K562 (cell line): ENCODE results near the gene PHPT1. TPM values are rescaled to one million over a fixed set of nuclear protein-coding genes. Genes with fewer than 3 reads are reported as not detected.
A peak's percentile ranks its signal among the peaks of the same experiment; 100 is the strongest.

ENCODE experiments used
- ATAC-seq: fragments of 200-7000 bp; cut with Tn5 transposase; 3 replicates; pipeline ENCODE4 v1.9.1; 2020; ENCODE audit warnings: moderate library complexity
- BruUV-seq: library from RNA; stranded (reverse); fragments of 400-500 nt; replicated peaks from 2 replicates; lab custom pipeline; 2021; lab: Mats Ljungman, UMichigan
- CTCF ChIA-PET: fragments of 300-600 bp; formaldehyde crosslinking; extraction: SDS; loops from one replicate; lab custom pipeline; 2021; ENCODE audit warnings: low intra/inter-chr PET ratio; lab: Yijun Ruan, JAX
- POLR2A ChIA-PET: fragments of 300-600, 350-650 bp; sonication (Branson Sonifier 250); formaldehyde crosslinking; extraction: SDS; loops from one replicate; lab custom pipeline; 2021; ENCODE audit warnings: antibody characterized with exemption, inconsistent platforms; lab: Yijun Ruan, JAX
- DNase-seq, 4 experiments: peaks; one replicate each; pipeline versions ENCODE4 v3.0.0 to v3.0.0-alpha.2; 2011 to 2018; ENCODE audit warnings: low spot score in 3 of 4, mixed read lengths in 3 of 4; ENCODE audit errors: extremely low read depth in 1 of 4
- FAIRE-seq: peaks from 2 replicates; lab custom pipeline; 2011; peaks lifted over from hg19 to GRCh38; lab: Jason Lieb, UNC
- H2AFZ ChIP-seq: 2 replicates; pipeline ENCODE4 v1.6.0; 2011; ENCODE audit warnings: low read depth, low read length, control low read depth, inconsistent platforms
- H3K27ac ChIP-seq: fragments of 200-600 bp; 3 replicates; pipeline ENCODE4 v1.8.0; 2011; ENCODE audit warnings: low read depth, mild to moderate bottlenecking, control low read depth, inconsistent platforms, low read length, moderate library complexity, mixed read lengths; ENCODE audit errors: extremely low read depth
- H3K27me3 ChIP-seq, 2 experiments: fragments of 300-600 bp in 1 of 2; 2 replicates in 1 of 2; 3 replicates in 1 of 2; pipeline versions ENCODE4 v1.6.0 to v1.8.0; 2011; ENCODE audit warnings: inconsistent platforms in 2 of 2, low read length in 2 of 2, mild to moderate bottlenecking in 1 of 2, mixed read lengths in 1 of 2, moderate library complexity in 1 of 2; ENCODE audit not compliant: control insufficient read depth in 2 of 2, insufficient read depth in 2 of 2
- H3K36me3 ChIP-seq: fragments of 300-600 bp; 3 replicates; pipeline ENCODE4 v1.8.0; 2011; ENCODE audit warnings: mild to moderate bottlenecking, low read length, inconsistent platforms; ENCODE audit not compliant: control insufficient read depth, insufficient read depth
- H3K4me1 ChIP-seq, 2 experiments: fragments of 200-600 bp in 1 of 2; replicated peaks in 1 of 2; 2 replicates in 1 of 2; 3 replicates in 1 of 2; pipeline versions ENCODE4 v1.5.1 to v1.8.0; 2011; ENCODE audit warnings: inconsistent platforms in 2 of 2, low read length in 2 of 2, mild to moderate bottlenecking in 1 of 2, mixed read lengths in 1 of 2, moderate library complexity in 1 of 2; ENCODE audit not compliant: control insufficient read depth in 2 of 2, insufficient read depth in 2 of 2
- H3K4me2 ChIP-seq: 2 replicates; pipeline ENCODE4 v1.6.1; 2011; ENCODE audit warnings: low read length, control low read depth, inconsistent platforms, mixed read lengths; ENCODE audit not compliant: insufficient read depth
- H3K4me3 ChIP-seq: fragments of 200-600 bp; sonication (generic), shearing (Covaris generic); 2 replicates; pipeline ENCODE4 v1.5.1; 2016; ENCODE audit warnings: control low read depth, inconsistent platforms
- H3K79me2 ChIP-seq: fragments of 200-600 bp; 3 replicates; pipeline ENCODE4 v1.8.0; 2011; ENCODE audit warnings: low read length, inconsistent platforms; ENCODE audit not compliant: control insufficient read depth, insufficient read depth
- H3K9ac ChIP-seq, 2 experiments: 2 replicates each; pipeline versions ENCODE4 v1.6.0 to v1.6.1; 2011; ENCODE audit warnings: low read depth in 2 of 2, low read length in 2 of 2, control low read depth in 1 of 2, inconsistent platforms in 1 of 2, mild to moderate bottlenecking in 1 of 2, mixed read lengths in 1 of 2; ENCODE audit not compliant: insufficient read depth in 1 of 2
- H3K9me1 ChIP-seq: one replicate; pipeline ENCODE4 v1.6.0; 2011; ENCODE audit warnings: inconsistent platforms, mild to moderate bottlenecking, low read length, moderate library complexity; ENCODE audit not compliant: control insufficient read depth, insufficient read depth
- H3K9me3 ChIP-seq: replicated peaks from 2 replicates; pipeline ENCODE4 v1.5.1; 2011; ENCODE audit warnings: low read depth, low read length, inconsistent platforms; ENCODE audit not compliant: control insufficient read depth, insufficient read depth
- H4K20me1 ChIP-seq: replicated peaks from 2 replicates; pipeline ENCODE4 v1.6.1; 2011; ENCODE audit warnings: low read length, inconsistent platforms, mixed read lengths; ENCODE audit not compliant: control insufficient read depth, insufficient read depth
- NFYB ChIP-seq: IDR thresholded peaks from 2 replicates; pipeline ENCODE4 v1.6.1; 2011; ENCODE audit warnings: mild to moderate bottlenecking, moderate library complexity; ENCODE audit not compliant: insufficient read length; ENCODE audit errors: extremely low read depth
- PREB ChIP-seq: sonication (generic); formaldehyde crosslinking; IDR thresholded peaks from 2 replicates; pipeline ENCODE4 v1.8.1; 2023; ENCODE audit warnings: mild to moderate bottlenecking, missing genetic modification reagents
- WGBS: fragments of 100-300 bp; shearing (Covaris generic); methylation state at CpG from one replicate; pipeline ENCODE4 v1.1.6; 2016; ENCODE audit warnings: low coverage, mixed read lengths; ENCODE audit not compliant: insufficient coverage; ENCODE audit errors: missing lambda C conversion rate; 5-methylcytosine and 5-hydroxymethylcytosine counted together
- in situ Hi-C: fragments of 300-500 bp; cut with MboI; formaldehyde crosslinking; loops from 4 replicates; pipeline ENCODE4 v1.15.0; 2018; ENCODE audit warnings: inconsistent platforms, mixed read lengths
- intact Hi-C: fragments of 100-400 bp; cut with micrococcal nuclease; formaldehyde crosslinking; loops from 2 replicates; pipeline ENCODE4 v1.14.2; 2022
- polyA plus RNA-seq, 8 experiments: library from polyadenylated mRNA; depleted of rRNA in 4 of 8; stranded (reverse) in 5 of 8; unstranded in 3 of 8; fragments of >200 nt; fragmentation: Nextera tagmentation in 2 of 8; fragmentation: Illumina TruSeq in 1 of 8; extraction: Ambion mirVana in 2 of 8; extraction: Trizol in 1 of 8; gene quantifications; 2 replicates each; pipeline versions ENCODE4 v1.2.1 to v1.2.3, GENCODE V29; 2011 to 2014; ENCODE audit warnings: inconsistent platforms in 1 of 8, missing spikeins in 1 of 8
- total RNA-seq, 7 experiments: library from RNA; depleted of rRNA in 6 of 7; stranded (reverse); fragments of >200 nt in 6 of 7; fragmentation: Illumina TruSeq in 2 of 7; extraction: Trizol in 2 of 7; gene quantifications; 2 replicates each; pipeline versions ENCODE4 v1.2.1 to v1.2.3, GENCODE V29; 2011 to 2021; ENCODE audit warnings: low replicate concordance in 1 of 7

The PHPT1 gene
- total and polyA plus RNA-seq, 9 of the 15 experiments (the other 6 are each of a cell fraction or from before 2014, with no cell fraction given) = 20.9 to 166 (median 129) TPM

- POLR2A ChIA-PET = interaction anchor here (0.6 kb wide), 1 partner anchor 103 kb away, joined by 3 read pairs; no protein-coding TSS in a partner anchor
- TF ChIP-seq PREB (CRISPR knock-in tag) (no peak), NFYB (no peak)
- TF ChIP-seq, all 486 proteins: peak for 0
- WGBS = 88% methylated on average over 8 of the region's 18 CpGs
Observed at GRCh38 chr9:136853596-136854112, 4.4 kb downstream of the PHPT1 start.

More at GRCh38 chr9:136853596-136854112, 4.4 kb downstream of the PHPT1 start:
- CTCF ChIA-PET = no interaction called here
- Histone ChIP-seq H3K27me3 (no peaks in the 10 kb centered on the region), H3K79me2 (peaks cover 15% of the 10 kb centered on the region), H2AFZ (no peak overlapping the region), H4K20me1 (0 out of 2 replicates have a peak, but pooled peaks cover 7% of the 10 kb centered on the region), H3K9me3 (no peaks in the 10 kb centered on the region), H3K4me2 (no peak overlapping the region), H3K36me3 (peaks cover 35% of the 10 kb centered on the region; the same call in 1 of the 3 replicates), H3K9me1 (no peaks in the 10 kb centered on the region), H3K9ac (0 out of 4 replicates have a peak overlapping the region, but pooled peaks of 1 of the 2 experiments have one; percentile 26), H3K27ac (no peak overlapping the region), H3K4me1 (peaks cover 9 to 89% of the 10 kb centered on the region in 2 experiments; a peak in 4 of 5 replicates), H3K4me3 (no peak overlapping the region)
- no TSS peak for BruUV-seq
- no peak for FAIRE-seq
- ATAC-seq = no peak
- in situ Hi-C loops (no loop called here), intact Hi-C loops (no loop called here)
- DNase-seq = no peak
